H1 (cell line): ENCODE measurements around the gene GCH1. TPM values are rescaled to one million over a fixed set of nuclear protein-coding genes. Genes with fewer than 3 reads are reported as not detected.

Source experiments
- CTCF ChIA-PET: fragments of 300-600 bp; sonication (Branson Sonifier 250); formaldehyde crosslinking; loops from one replicate; lab custom pipeline; 2021; ENCODE audit not compliant: partially characterized antibody; lab: Charles Lee
- POLR2A ChIA-PET: fragments of 300-600 bp; sonication (Branson Sonifier 250); formaldehyde crosslinking; loops from one replicate; lab custom pipeline; 2021; ENCODE audit warnings: inconsistent platforms; ENCODE audit not compliant: partially characterized antibody; lab: Charles Lee
- DNase-seq, 2 experiments: peaks; one replicate each; pipeline versions ENCODE4 v3.0.0 to v3.0.0-alpha.2; 2010 to 2022; ENCODE audit warnings: low spot score in 2 of 2, low read depth in 1 of 2, mixed read lengths in 1 of 2
- FAIRE-seq: peaks from 2 replicates; lab custom pipeline; 2011; peaks lifted over from hg19 to GRCh38; lab: Jason Lieb, UNC
- H2AFZ ChIP-seq: 2 replicates; pipeline ENCODE4 v1.8.1; 2012; ENCODE audit warnings: low read length, inconsistent platforms
- H2AK5ac ChIP-seq: 2 replicates; pipeline ENCODE4 v1.6.1; 2013; ENCODE audit warnings: low read depth, low read length
- H2BK120ac ChIP-seq: replicated peaks from 2 replicates; pipeline ENCODE3; 2013; ENCODE audit warnings: low read depth, low read length, inconsistent platforms
- H2BK12ac ChIP-seq: 2 replicates; pipeline ENCODE4 v1.6.1; 2013; ENCODE audit warnings: low read depth, low read length
- H2BK15ac ChIP-seq: 2 replicates; pipeline ENCODE4 v1.6.1; 2013; ENCODE audit warnings: low read length
- H2BK20ac ChIP-seq: 2 replicates; pipeline ENCODE4 v1.6.1; 2013; ENCODE audit warnings: low read length
- H2BK5ac ChIP-seq: 2 replicates; pipeline ENCODE4 v1.6.1; 2013; ENCODE audit warnings: low read depth, low read length
- H3K14ac ChIP-seq: 2 replicates; pipeline ENCODE4 v1.6.1; 2013; ENCODE audit warnings: inconsistent platforms; ENCODE audit not compliant: insufficient read length
- H3K18ac ChIP-seq: 2 replicates; pipeline ENCODE4 v1.6.1; 2013; ENCODE audit warnings: low read length; ENCODE audit errors: extremely low read depth
- H3K23ac ChIP-seq: 2 replicates; pipeline ENCODE4 v1.6.1; 2013; ENCODE audit warnings: inconsistent platforms; ENCODE audit not compliant: insufficient read length
- H3K23me2 ChIP-seq: 2 replicates; pipeline ENCODE4 v1.6.1; 2013; ENCODE audit warnings: low read depth, low read length
- H3K27ac ChIP-seq: 2 replicates; pipeline ENCODE4 v1.6.1; 2011; ENCODE audit warnings: low read depth, low read length, inconsistent platforms
- H3K27me3 ChIP-seq, 4 experiments: replicated peaks in 1 of 4; 1 replicate in 1 of 4; 2 replicates in 3 of 4; pipeline versions ENCODE4 v1.6.1 to v1.8.1; 2011 to 2013; ENCODE audit warnings: low read length in 3 of 4, mild to moderate bottlenecking in 3 of 4, inconsistent platforms in 2 of 4, mixed read lengths in 2 of 4, moderate library complexity in 1 of 4; ENCODE audit not compliant: control insufficient read depth in 3 of 4, insufficient read depth in 3 of 4; ENCODE audit errors: extremely low read depth in 1 of 4
- H3K36me3 ChIP-seq, 4 experiments: 2 replicates each; pipeline versions ENCODE4 v1.6.1 to v1.8.1; 2011 to 2013; ENCODE audit warnings: mild to moderate bottlenecking in 4 of 4, low read length in 3 of 4, moderate library complexity in 2 of 4, control low read depth in 1 of 4, inconsistent platforms in 1 of 4; ENCODE audit not compliant: insufficient read depth in 4 of 4, control insufficient read depth in 2 of 4
- H3K4ac ChIP-seq: replicated peaks from 2 replicates; pipeline ENCODE3; 2013; ENCODE audit warnings: low read length, low read depth, mixed read lengths, inconsistent platforms; ENCODE audit not compliant: insufficient read length
- H3K4me1 ChIP-seq, 4 experiments: replicated peaks in 1 of 4; 1 replicate in 1 of 4; 2 replicates in 3 of 4; pipeline versions ENCODE4 v1.6.1 to v1.8.1; 2011 to 2013; ENCODE audit warnings: low read length in 3 of 4, inconsistent platforms in 2 of 4, mixed read lengths in 1 of 4; ENCODE audit not compliant: insufficient read depth in 4 of 4, control insufficient read depth in 3 of 4
- H3K4me2 ChIP-seq, 2 experiments: 2 replicates each; pipeline versions ENCODE4 v1.6.1 to v1.8.1; 2011 to 2013; ENCODE audit warnings: low read depth in 2 of 2, low read length in 2 of 2, control low read depth in 1 of 2, inconsistent platforms in 1 of 2, mild to moderate bottlenecking in 1 of 2; ENCODE audit not compliant: insufficient read depth in 1 of 2
- H3K4me3 ChIP-seq, 4 experiments: fragments of 200-600, 300-600 bp in 1 of 4; sonication (generic), shearing (Covaris generic), sonication (Bioruptor Twin) in 1 of 4; 2 replicates each; pipeline versions ENCODE4 v1.5.1 to v1.8.1; 2011 to 2016; ENCODE audit warnings: low read length in 4 of 4, low read depth in 3 of 4, control low read depth in 2 of 4, inconsistent platforms in 2 of 4, mild to moderate bottlenecking in 2 of 4, mixed read lengths in 1 of 4, moderate library complexity in 1 of 4; ENCODE audit not compliant: insufficient read depth in 2 of 4; ENCODE audit errors: extremely low read depth in 1 of 4
- H3K56ac ChIP-seq: replicated peaks from 2 replicates; pipeline ENCODE3; 2013; ENCODE audit warnings: low read depth, mild to moderate bottlenecking, mixed read lengths, low read length, inconsistent platforms; ENCODE audit not compliant: insufficient read length
- H3K79me1 ChIP-seq: 2 replicates; pipeline ENCODE4 v1.6.1; 2013; ENCODE audit warnings: low read depth, low read length, control low read depth
- H3K79me2 ChIP-seq, 2 experiments: 2 replicates each; pipeline versions ENCODE4 v1.6.1 to v1.8.1; 2012 to 2013; ENCODE audit warnings: low read length in 2 of 2, mild to moderate bottlenecking in 2 of 2, inconsistent platforms in 1 of 2; ENCODE audit not compliant: insufficient read depth in 2 of 2, control insufficient read depth in 1 of 2
- H3K9ac ChIP-seq, 4 experiments: replicated peaks in 1 of 4; 1 replicate in 1 of 4; 2 replicates in 3 of 4; pipeline versions ENCODE4 v1.6.1 to v1.8.1; 2011 to 2013; ENCODE audit warnings: low read depth in 3 of 4, low read length in 3 of 4, control low read depth in 2 of 4, mild to moderate bottlenecking in 2 of 4, moderate library complexity in 2 of 4, inconsistent platforms in 1 of 4; ENCODE audit errors: extremely low read depth in 1 of 4
- H3K9me3 ChIP-seq, 2 experiments: 2 replicates each; pipeline versions ENCODE4 v1.6.1 to v1.8.1; 2012 to 2013; ENCODE audit warnings: mild to moderate bottlenecking in 2 of 2, moderate library complexity in 2 of 2, control low read depth in 1 of 2, inconsistent platforms in 1 of 2, low read depth in 1 of 2, low read length in 1 of 2, mixed read lengths in 1 of 2; ENCODE audit not compliant: insufficient read depth in 2 of 2
- H4K20me1 ChIP-seq, 2 experiments: replicated peaks in 1 of 2; 2 replicates each; pipeline versions ENCODE3 to v1.8.1; 2011 to 2013; ENCODE audit warnings: inconsistent platforms in 2 of 2, low read length in 2 of 2, mild to moderate bottlenecking in 1 of 2; ENCODE audit not compliant: insufficient read depth in 2 of 2, control insufficient read depth in 1 of 2
- H4K5ac ChIP-seq: 2 replicates; pipeline ENCODE4 v1.6.1; 2013; ENCODE audit warnings: low read length, low read depth, mixed read lengths, inconsistent platforms; ENCODE audit not compliant: insufficient read length
- H4K8ac ChIP-seq: 2 replicates; pipeline ENCODE4 v1.8.0; 2013; ENCODE audit warnings: mild to moderate bottlenecking, moderate library complexity, low read length, inconsistent platforms; ENCODE audit not compliant: insufficient read depth; ENCODE audit errors: extremely low read depth
- H4K91ac ChIP-seq: replicated peaks from 2 replicates; pipeline ENCODE3; 2013; ENCODE audit warnings: low read length, mixed read lengths, inconsistent platforms; ENCODE audit not compliant: insufficient read length
- CBX8 ChIP-seq: fragments of 300-800, 300-1000 bp; sonication (generic); IDR thresholded peaks from 2 replicates; pipeline ENCODE4 v1.7.1; 2016; ENCODE audit warnings: low read depth, low read length, borderline replicate concordance
- CHD1 ChIP-seq: IDR thresholded peaks from 2 replicates; pipeline ENCODE4 v1.6.1; 2012; ENCODE audit warnings: low read depth, low read length, improper control_type of control experiment
- EZH2 ChIP-seq: fragments of 200-600 bp; sonication (generic); IDR thresholded peaks from 2 replicates; pipeline ENCODE4 v1.7.1; 2012; ENCODE audit warnings: low read depth, mild to moderate bottlenecking, moderate library complexity, low read length, inconsistent platforms; ENCODE audit not compliant: severe bottlenecking
- JUND ChIP-seq: IDR thresholded peaks from 2 replicates; pipeline ENCODE4 v1.6.1; 2011; ENCODE audit warnings: mild to moderate bottlenecking, improper control_type of control experiment, low read length
- MAX ChIP-seq: IDR thresholded peaks from 2 replicates; pipeline ENCODE4 v1.6.1; 2012; ENCODE audit warnings: inconsistent platforms
- SIN3A ChIP-seq, 2 experiments: IDR thresholded peaks in 1 of 2; conservative IDR thresholded peaks in 1 of 2; 2 replicates each; pipeline ENCODE4 v1.6.1; 2011 to 2012; ENCODE audit warnings: low read length in 2 of 2, improper control_type of control experiment in 1 of 2, low read depth in 1 of 2, mild to moderate bottlenecking in 1 of 2
- WGBS, 2 experiments: shearing (Covaris generic) in 1 of 2; methylation state at CpG; one replicate each; pipeline versions ENCODE4 v1.1.6 to v1.1.7; 2013 to 2015; ENCODE audit warnings: low lambda C conversion rate in 2 of 2, mixed read lengths in 2 of 2, inconsistent platforms in 1 of 2, low coverage in 1 of 2, missing lambda C conversion rate in 1 of 2; ENCODE audit not compliant: insufficient replicate concordance in 2 of 2, insufficient coverage in 1 of 2, insufficient read length in 1 of 2; ENCODE audit errors: extremely low coverage in 1 of 2, missing lambda C conversion rate in 1 of 2; 5-methylcytosine and 5-hydroxymethylcytosine counted together
- polyA plus RNA-seq, 7 experiments: library from polyadenylated mRNA; depleted of rRNA in 3 of 7; stranded (reverse) in 5 of 7; unstranded in 2 of 7; fragments of >200 nt in 5 of 7; fragments of 200-250 nt in 2 of 7; gene quantifications; 1 replicate in 5 of 7; 2 replicates in 1 of 7; 4 replicates in 1 of 7; pipeline versions ENCODE4 v1.2.1 to v1.2.3, GENCODE V29; 2011 to 2013; ENCODE audit warnings: missing spikeins in 2 of 7, mixed read lengths in 2 of 7
- total RNA-seq: library from RNA; stranded (reverse); fragmentation: NEBNext Ultra II Directional; extraction: Animal tissue kit (Norgen Biotek cat#: 25700); gene quantifications from 2 replicates; pipeline ENCODE4 v1.2.1, GENCODE V29; 2021

The GCH1 gene
- total and polyA plus RNA-seq, 2 of the 8 experiments (the other 6 are each of a cell fraction or from before 2014, with no cell fraction given): 7.3 to 7.9 TPM

- Histone ChIP-seq H3K56ac (no peak overlapping the region), H2BK20ac (no peak overlapping the region), H4K91ac (no peak overlapping the region), H3K9me3 (no peaks in the 10 kb centered on the region), H4K20me1 (no peaks in the 10 kb centered on the region), H3K18ac (no peak overlapping the region), H3K14ac (no peak overlapping the region), H3K4me3 (no peak overlapping the region), H3K9ac (no peak overlapping the region), H2BK120ac (no peak overlapping the region), H4K8ac (no peak overlapping the region), H3K79me2 (no peaks in the 10 kb centered on the region), H3K27ac (no peak overlapping the region), H4K5ac (no peak overlapping the region), H2AFZ (no peak overlapping the region), H3K23ac (no peak overlapping the region), H3K79me1 (no peaks in the 10 kb centered on the region), H3K23me2 (no peaks in the 10 kb centered on the region; the same call in 1 of the 2 replicates), H3K4me1 (no peaks in the 10 kb centered on the region), H3K36me3 (no peaks in the 10 kb centered on the region), H2BK5ac (no peak overlapping the region)
- POLR2A ChIA-PET: no interaction called here
- FAIRE-seq (no peak), DNase-seq (no peak)
- 90% methylated on average over 6 of the region's 8 CpGs; no CpG with 5 or more reads in 1 of the 2 experiments for WGBS, 2 experiments
- TF ChIP-seq EZH2: no peak
- TF ChIP-seq SIN3A (conservative IDR thresholded peaks at IDR 0.05 in 1 of 2, IDR thresholded peaks at IDR 0.05 in 1 of 2; ENCODE audit: low read depth in 1 of 2, low read length in 2 of 2): no peak
- TF ChIP-seq JUND: no peak
- TF ChIP-seq CHD1: no peak
- TF ChIP-seq MAX: no peak
- TF ChIP-seq CBX8: no peak
- TF ChIP-seq, all 59 proteins: peak for 0
- H3K4me2 ChIP-seq: no peak overlapping the region
- H3K27me3 ChIP-seq: no peaks in the 10 kb centered on the region
- CTCF ChIA-PET: interaction anchor here (0.7 to 3.5 kb wide), 5 partner anchors 9 to 266 kb away, joined by 3 to 17 read pairs (median 4); no protein-coding TSS in a partner anchor
- no peak overlapping the region for H2BK15ac ChIP-seq
- no peak overlapping the region for H2BK12ac ChIP-seq
- H3K4ac ChIP-seq: no peak overlapping the region
- H2AK5ac ChIP-seq: no peak overlapping the region
These were observed 73.0 kb downstream of the GCH1 start for GRCh38 chr14:54829486-54830224.
